CD14-positive monocyte (primary cell): ENCODE measurements around the gene PRELP. TPM values are rescaled to one million over a fixed set of nuclear protein-coding genes. Genes with fewer than 3 reads are reported as not detected.

ENCODE experiments used
- DNase-seq, 3 donors: peaks; one replicate each; pipeline ENCODE4 v3.0.0-alpha.2; 2011 to 2022
- H2AFZ ChIP-seq: 2 replicates; pipeline ENCODE4 v1.6.0; 2012; ENCODE audit warnings: mild to moderate bottlenecking, low read depth, low read length, inconsistent platforms; ENCODE audit not compliant: insufficient read depth, poor library complexity, severe bottlenecking
- H3K27ac ChIP-seq, 2 donors: 1 replicate in 1 of 2; 2 replicates in 1 of 2; pipeline ENCODE4 v1.5.1; 2012 to 2013; ENCODE audit warnings: low read length in 2 of 2, control low read depth in 1 of 2, inconsistent platforms in 1 of 2, low read depth in 1 of 2, mild to moderate bottlenecking in 1 of 2
- H3K27me3 ChIP-seq, 2 donors: one replicate each; pipeline versions ENCODE4 v1.6.0 to v1.6.1; 2011 to 2013; ENCODE audit warnings: low read length in 2 of 2; ENCODE audit not compliant: control insufficient read depth in 2 of 2, insufficient read depth in 2 of 2
- H3K36me3 ChIP-seq, 2 donors: replicated peaks in 1 of 2; 1 replicate in 1 of 2; 2 replicates in 1 of 2; pipeline versions ENCODE4 v1.5.1 to v1.6.1; 2012 to 2013; ENCODE audit warnings: low read length in 2 of 2, control low read depth in 1 of 2, inconsistent platforms in 1 of 2, mild to moderate bottlenecking in 1 of 2; ENCODE audit not compliant: insufficient read depth in 2 of 2, control insufficient read depth in 1 of 2
- H3K4me1 ChIP-seq, 2 donors: 1 replicate in 1 of 2; 2 replicates in 1 of 2; pipeline versions ENCODE4 v1.5.1 to v1.6.1; 2012 to 2013; ENCODE audit warnings: low read length in 2 of 2, control low read depth in 1 of 2, inconsistent platforms in 1 of 2, mild to moderate bottlenecking in 1 of 2, moderate library complexity in 1 of 2; ENCODE audit not compliant: insufficient read depth in 2 of 2, control insufficient read depth in 1 of 2
- H3K4me2 ChIP-seq: replicated peaks from 2 replicates; pipeline ENCODE3; 2012; ENCODE audit warnings: low read length, moderate library complexity, mild to moderate bottlenecking; ENCODE audit not compliant: poor library complexity, severe bottlenecking; ENCODE audit errors: extremely low read depth
- H3K4me3 ChIP-seq, 3 experiments: fragments of 200-600 bp in 1 of 3; sonication (generic) in 1 of 3; replicated peaks in 1 of 3; 1 replicate in 2 of 3; 2 replicates in 1 of 3; pipeline ENCODE4 v1.5.1; 2011 to 2013; ENCODE audit warnings: low read length in 3 of 3, mild to moderate bottlenecking in 3 of 3, control low read depth in 2 of 3, low read depth in 2 of 3, inconsistent platforms in 1 of 3, moderate library complexity in 1 of 3
- H3K79me2 ChIP-seq: 2 replicates; pipeline ENCODE4 v1.6.0; 2012; ENCODE audit warnings: mild to moderate bottlenecking, control low read depth, inconsistent platforms, low read length, moderate library complexity; ENCODE audit not compliant: insufficient read depth
- H3K9ac ChIP-seq: 2 replicates; pipeline ENCODE4 v1.6.0; 2017; ENCODE audit warnings: low read length, mild to moderate bottlenecking; ENCODE audit not compliant: insufficient read depth, poor library complexity, severe bottlenecking
- H3K9me3 ChIP-seq, 2 donors: replicated peaks in 1 of 2; 1 replicate in 1 of 2; 2 replicates in 1 of 2; pipeline versions ENCODE4 v1.5.1 to v1.6.1; 2012 to 2013; ENCODE audit warnings: low read length in 2 of 2, control low read depth in 1 of 2; ENCODE audit not compliant: control insufficient read depth in 1 of 2, insufficient read depth in 1 of 2
- H4K20me1 ChIP-seq: 2 replicates; pipeline ENCODE4 v1.6.0; 2012; ENCODE audit warnings: mild to moderate bottlenecking, low read length, control low read depth, moderate library complexity; ENCODE audit not compliant: insufficient read depth
- H3K27ac Mint-ChIP-seq, 7 donors: one replicate each; pipeline ENCODE4 v1.8.0; 2020; ENCODE audit warnings: mild to moderate bottlenecking in 7 of 7, mixed read lengths in 7 of 7, moderate library complexity in 6 of 7, inconsistent platforms in 2 of 7
- H3K27me3 Mint-ChIP-seq, 3 donors: one replicate each; pipeline ENCODE4 v1.8.0; 2021 to 2022; ENCODE audit warnings: low read depth in 3 of 3, mild to moderate bottlenecking in 3 of 3, mixed read lengths in 3 of 3, moderate library complexity in 3 of 3, inconsistent platforms in 1 of 3
- H3K36me3 Mint-ChIP-seq, 2 donors: one replicate each; pipeline ENCODE4 v1.8.0; 2020; ENCODE audit warnings: mixed read lengths in 2 of 2, inconsistent platforms in 1 of 2, mild to moderate bottlenecking in 1 of 2
- H3K4me1 Mint-ChIP-seq: one replicate; pipeline ENCODE4 v1.8.0; 2020; ENCODE audit warnings: mild to moderate bottlenecking, mixed read lengths
- H3K4me3 Mint-ChIP-seq, 2 donors: one replicate each; pipeline ENCODE4 v1.8.0; 2020; ENCODE audit warnings: mild to moderate bottlenecking in 2 of 2, mixed read lengths in 2 of 2, moderate library complexity in 1 of 2
- H3K9me3 Mint-ChIP-seq, 7 donors: one replicate each; pipeline ENCODE4 v1.8.0; 2020 to 2022; ENCODE audit warnings: mixed read lengths in 7 of 7, mild to moderate bottlenecking in 6 of 7, moderate library complexity in 6 of 7, inconsistent platforms in 2 of 7
- CTCF ChIP-seq: fragments of 200-600 bp; IDR thresholded peaks from one replicate; pipeline ENCODE4 v1.8.0; 2022; ENCODE audit warnings: antibody characterized with exemption, mild to moderate bottlenecking
- WGBS: methylation state at CpG from one replicate; pipeline ENCODE4 v1.1.5; 2013; ENCODE audit warnings: missing lambda C conversion rate; ENCODE audit not compliant: insufficient coverage; 5-methylcytosine and 5-hydroxymethylcytosine counted together
- intact Hi-C, 2 donors: fragments of 100-400 bp; cut with micrococcal nuclease; formaldehyde crosslinking; loops; one replicate each; pipeline versions ENCODE4 v1.15.0 to v1.15.1; 2023
- polyA plus RNA-seq, 3 donors: library from polyadenylated mRNA; depleted of rRNA in 1 of 3; unstranded in 2 of 3; stranded (reverse) in 1 of 3; fragments of 300-500 nt in 2 of 3; fragments of >200 nt in 1 of 3; fragmentation: Illumina TruSeq in 2 of 3; gene quantifications; 1 replicate in 2 of 3; 2 replicates in 1 of 3; pipeline ENCODE4 v1.2.3, GENCODE V29; 2012 to 2021

PRELP gene
- polyA plus RNA-seq, 3 donors: not detected

- no peaks in the 10 kb centered on the region for H3K36me3 Mint-ChIP-seq
- Histone ChIP-seq H3K4me3 (no peak overlapping the region), H4K20me1 (no peaks in the 10 kb centered on the region), H3K27me3 (no peaks in the 10 kb centered on the region), H2AFZ (no peak overlapping the region), H3K79me2 (no peaks in the 10 kb centered on the region), H3K4me1 (peaks cover 2 to 5% of the 10 kb centered on the region in 2 donors), H3K36me3 (no peaks in the 10 kb centered on the region), H3K4me2 (no peak overlapping the region), H3K9ac (no peak overlapping the region), H3K27ac (no peak overlapping the region), H3K9me3 (no peaks in the 10 kb centered on the region)
- no peak overlapping the region for H3K27ac Mint-ChIP-seq
- intact Hi-C loops: no loop called here
- H3K9me3 Mint-ChIP-seq: no peaks in the 10 kb centered on the region
- DNase-seq: no peak
- TF ChIP-seq CTCF: no peak
- H3K27me3 Mint-ChIP-seq: peaks cover 0 to 4% (median 2%) of the 10 kb centered on the region in 3 donors
- H3K4me3 Mint-ChIP-seq: no peak overlapping the region
- no CpG with 5 or more reads among the region's 1 CpG for WGBS
- peaks cover 8% of the 10 kb centered on the region for H3K4me1 Mint-ChIP-seq
Observed at GRCh38 chr1:203538726-203539125, 63.1 kb downstream of the PRELP start.

- no peak for TF ChIP-seq CTCF
- intact Hi-C loops: no loop called here
- Histone ChIP-seq H3K27ac (no peak overlapping the region), H3K36me3 (no peaks in the 10 kb centered on the region), H3K9me3 (no peaks in the 10 kb centered on the region), H2AFZ (no peak overlapping the region), H3K27me3 (no peaks in the 10 kb centered on the region), H3K4me2 (no peak overlapping the region), H3K4me3 (no peak overlapping the region), H4K20me1 (no peaks in the 10 kb centered on the region), H3K9ac (no peak overlapping the region), H3K4me1 (peaks cover 2 to 5% of the 10 kb centered on the region in 2 donors), H3K79me2 (no peaks in the 10 kb centered on the region)
- WGBS: 100% methylated on average over 2 of the region's 5 CpGs
- Mint-ChIP-seq H3K27me3 (peaks cover 1 to 4% (median 4%) of the 10 kb centered on the region in 3 donors), H3K9me3 (no peaks in the 10 kb centered on the region), H3K4me3 (no peak overlapping the region), H3K27ac (no peak overlapping the region), H3K4me1 (peaks cover 8% of the 10 kb centered on the region), H3K36me3 (no peaks in the 10 kb centered on the region)
- DNase-seq: no peak
Observed at GRCh38 chr1:203539831-203540546, 64.4 kb downstream of the PRELP start.

Other genes with a start within 250 kb of the PRELP start
- gene CHIT1, start 246.1 kb upstream of the PRELP start, polyA plus RNA-seq: under 1 TPM in 2 of 3 donors, not detected in 1; 0.08 to 0.51 TPM
- 100 to 1,000 TPM; 293 to 539 (median 483) TPM for gene BTG2, start 170.3 kb upstream of the PRELP start, polyA plus RNA-seq
- not detected for gene FMOD, start 124.7 kb upstream of the PRELP start, polyA plus RNA-seq
- not detected for gene OPTC, start 18.3 kb downstream of the PRELP start, polyA plus RNA-seq
- gene ATP2B4, start 151.0 kb downstream of the PRELP start, polyA plus RNA-seq: 10 to 100 TPM in 2 of 3 donors, 1 to 10 TPM in 1; 7.8 to 23.1 (median 13.2) TPM